IMR-90 (cell line): ENCODE measurements around the gene UBL3. TPM values are rescaled to one million over a fixed set of nuclear protein-coding genes. Genes with fewer than 3 reads are reported as not detected.

Experiments
- ATAC-seq: fragments of 200-7000 bp; cut with Tn5 transposase; 2 replicates; pipeline ENCODE4 v1.9.1; 2020; ENCODE audit warnings: low read depth, mild to moderate bottlenecking, moderate library complexity
- BruUV-seq: library from RNA; stranded (reverse); fragments of 400-500 nt; replicated peaks from 2 replicates; lab custom pipeline; 2021; lab: Mats Ljungman, UMichigan
- CTCF ChIA-PET: fragments of 300-600 bp; formaldehyde crosslinking; extraction: SDS; loops from one replicate; lab custom pipeline; 2021; ENCODE audit warnings: antibody characterized with exemption; lab: Yijun Ruan, JAX
- POLR2A ChIA-PET: fragments of 300-600 bp; sonication (Branson Sonifier 250); formaldehyde crosslinking; loops from one replicate; lab custom pipeline; 2022; ENCODE audit warnings: antibody characterized with exemption; ENCODE audit not compliant: unreplicated experiment; lab: Charles Lee
- DNase-seq: peaks from one replicate; pipeline ENCODE4 v3.0.0; 2013
- H2AFZ ChIP-seq: replicated peaks from 2 replicates; pipeline ENCODE3; 2013; ENCODE audit warnings: low read length, mild to moderate bottlenecking; ENCODE audit not compliant: poor library complexity
- H2AK5ac ChIP-seq: 2 replicates; pipeline ENCODE4 v1.6.1; 2013; ENCODE audit warnings: low read depth, low read length, inconsistent platforms
- H2AK9ac ChIP-seq: replicated peaks from 2 replicates; pipeline ENCODE3; 2013; ENCODE audit warnings: mild to moderate bottlenecking, low read depth, low read length, moderate library complexity; ENCODE audit not compliant: poor library complexity
- H2BK120ac ChIP-seq: 2 replicates; pipeline ENCODE4 v1.6.1; 2013; ENCODE audit warnings: low read depth, low read length, inconsistent platforms
- H2BK15ac ChIP-seq: 3 replicates; pipeline ENCODE4 v1.6.1; 2013; ENCODE audit warnings: low read depth, low read length, inconsistent platforms
- H2BK20ac ChIP-seq: 2 replicates; pipeline ENCODE4 v1.6.1; 2013; ENCODE audit warnings: low read depth, mild to moderate bottlenecking, inconsistent platforms, low read length, moderate library complexity
- H2BK5ac ChIP-seq: 2 replicates; pipeline ENCODE4 v1.6.1; 2013; ENCODE audit warnings: mild to moderate bottlenecking, low read depth, low read length, inconsistent platforms; ENCODE audit not compliant: poor library complexity, severe bottlenecking
- H3K14ac ChIP-seq: replicated peaks from 2 replicates; pipeline ENCODE4 v1.6.1; 2013; ENCODE audit warnings: low read depth, low read length, inconsistent platforms
- H3K18ac ChIP-seq: 2 replicates; pipeline ENCODE4 v1.6.1; 2013; ENCODE audit warnings: low read depth, low read length, control low read depth
- H3K23ac ChIP-seq: 2 replicates; pipeline ENCODE4 v1.6.1; 2013; ENCODE audit warnings: low read depth, low read length, inconsistent platforms
- H3K27ac ChIP-seq: 2 replicates; pipeline ENCODE4 v1.5.1; 2013; ENCODE audit warnings: mild to moderate bottlenecking, control low read depth, low read length; ENCODE audit not compliant: insufficient read depth
- H3K27me3 ChIP-seq: 2 replicates; pipeline ENCODE4 v1.6.1; 2013; ENCODE audit warnings: low read length; ENCODE audit not compliant: control insufficient read depth, insufficient read depth
- H3K36me3 ChIP-seq: 2 replicates; pipeline ENCODE4 v1.6.1; 2013; ENCODE audit warnings: low read length, mixed read lengths; ENCODE audit not compliant: control insufficient read depth, insufficient read depth
- H3K4ac ChIP-seq: 2 replicates; pipeline ENCODE4 v1.6.1; 2013; ENCODE audit warnings: low read depth, low read length, inconsistent platforms
- H3K4me1 ChIP-seq: 2 replicates; pipeline ENCODE4 v1.6.1; 2013; ENCODE audit warnings: low read length, mixed read lengths; ENCODE audit not compliant: control insufficient read depth, insufficient read depth
- H3K4me2 ChIP-seq: 2 replicates; pipeline ENCODE4 v1.6.1; 2013; ENCODE audit warnings: low read depth, mild to moderate bottlenecking, control low read depth, low read length, moderate library complexity
- H3K4me3 ChIP-seq: 2 replicates; pipeline ENCODE4 v1.5.1; 2013; ENCODE audit warnings: low read depth, mild to moderate bottlenecking, control low read depth, low read length, moderate library complexity; ENCODE audit not compliant: insufficient read depth
- H3K56ac ChIP-seq: 2 replicates; pipeline ENCODE4 v1.6.1; 2013; ENCODE audit warnings: low read length, inconsistent platforms; ENCODE audit not compliant: insufficient read depth; ENCODE audit errors: extremely low read depth
- H3K79me1 ChIP-seq, 2 experiments: 2 replicates each; pipeline ENCODE4 v1.6.1; 2013; ENCODE audit warnings: low read length in 2 of 2, inconsistent platforms in 1 of 2, low read depth in 1 of 2
- H3K9ac ChIP-seq: 2 replicates; pipeline ENCODE4 v1.6.1; 2013; ENCODE audit warnings: low read depth, low read length, control low read depth
- H3K9me1 ChIP-seq: 2 replicates; pipeline ENCODE4 v1.6.1; 2013; ENCODE audit warnings: low read length, inconsistent platforms; ENCODE audit not compliant: insufficient read depth
- H3K9me3 ChIP-seq: 2 replicates; pipeline ENCODE4 v1.6.1; 2013; ENCODE audit warnings: low read length; ENCODE audit not compliant: control insufficient read depth, insufficient read depth
- H4K20me1 ChIP-seq: 2 replicates; pipeline ENCODE4 v1.6.1; 2013; ENCODE audit warnings: low read length, inconsistent platforms; ENCODE audit not compliant: insufficient read depth
- H4K5ac ChIP-seq: 2 replicates; pipeline ENCODE4 v1.6.1; 2013; ENCODE audit warnings: mild to moderate bottlenecking, low read depth, low read length, control low read depth
- H4K8ac ChIP-seq, 2 experiments: 2 replicates each; pipeline ENCODE4 v1.6.1; 2013; ENCODE audit warnings: low read depth in 2 of 2, low read length in 2 of 2, control low read depth in 1 of 2, inconsistent platforms in 1 of 2
- H4K91ac ChIP-seq: 2 replicates; pipeline ENCODE4 v1.6.1; 2013; ENCODE audit warnings: low read depth, low read length, inconsistent platforms; ENCODE audit not compliant: insufficient read depth
- BHLHE40 ChIP-seq: fragments of 150-350 bp; IDR thresholded peaks from 2 replicates; pipeline ENCODE4 v1.6.1; 2016; ENCODE audit warnings: mild to moderate bottlenecking, low read depth, low read length
- CHD1 ChIP-seq: IDR thresholded peaks from 2 replicates; pipeline ENCODE4 v1.6.1; 2012; ENCODE audit warnings: low read depth, low read length, improper control_type of control experiment
- ELK1 ChIP-seq: fragments of 150-350 bp; IDR thresholded peaks from 2 replicates; pipeline ENCODE4 v1.6.1; 2016; ENCODE audit warnings: low read depth, mild to moderate bottlenecking, low read length, moderate library complexity, borderline replicate concordance
- FOS ChIP-seq: fragments of 150-350 bp; IDR thresholded peaks from 2 replicates; pipeline ENCODE4 v1.6.1; 2016; ENCODE audit warnings: low read depth, low read length
- MAFK ChIP-seq: IDR thresholded peaks from 2 replicates; pipeline ENCODE4 v1.6.1; 2012; ENCODE audit warnings: low read depth, low read length, improper control_type of control experiment
- MAZ ChIP-seq: IDR thresholded peaks from 2 replicates; pipeline ENCODE4 v1.6.1; 2012; ENCODE audit warnings: low read depth, mild to moderate bottlenecking, low read length, improper control_type of control experiment, moderate library complexity, borderline replicate concordance
- MXI1 ChIP-seq: IDR thresholded peaks from 2 replicates; pipeline ENCODE4 v1.6.1; 2012; ENCODE audit warnings: low read depth, mild to moderate bottlenecking, low read length, moderate library complexity, borderline replicate concordance
- NFE2L2 ChIP-seq: fragments of 150-350 bp; IDR thresholded peaks from 2 replicates; pipeline ENCODE4 v1.6.1; 2016; ENCODE audit warnings: low read depth, mild to moderate bottlenecking, low read length
- RAD21 ChIP-seq: IDR thresholded peaks from 2 replicates; pipeline ENCODE4 v1.6.1; 2012; ENCODE audit warnings: low read length, improper control_type of control experiment
- RFX5 ChIP-seq: IDR thresholded peaks from 2 replicates; pipeline ENCODE4 v1.8.0; 2012; ENCODE audit warnings: low read depth, mild to moderate bottlenecking, low read length, moderate library complexity
- SMC3 ChIP-seq: fragments of 150-350 bp; IDR thresholded peaks from 2 replicates; pipeline ENCODE4 v1.6.1; 2016; ENCODE audit warnings: low read depth, mild to moderate bottlenecking, antibody characterized with exemption, low read length, moderate library complexity
- WGBS, 2 experiments: methylation state at CpG; one replicate each; pipeline versions ENCODE4 v1.1.5 to v1.1.7; 2013; ENCODE audit warnings: missing lambda C conversion rate in 2 of 2; ENCODE audit not compliant: insufficient read length in 1 of 2; ENCODE audit errors: extremely low coverage in 2 of 2; 5-methylcytosine and 5-hydroxymethylcytosine counted together
- dilution Hi-C: fragments of 300-500 bp; cut with HindIII; formaldehyde crosslinking; loops from one replicate; pipeline ENCODE4 v1.14.3; 2018; ENCODE audit warnings: low sequenced_read_pairs; ENCODE audit not compliant: unreplicated experiment
- in situ Hi-C: fragments of 300-500 bp; cut with MboI; formaldehyde crosslinking; loops from 3 replicates; pipeline ENCODE4 v1.14.3; 2019; ENCODE audit warnings: low sequenced_read_pairs, inconsistent platforms, mixed read lengths
- intact Hi-C: fragments of 100-400 bp; cut with micrococcal nuclease; formaldehyde crosslinking; loops from 2 replicates; pipeline ENCODE4 v1.10.0; 2022
- polyA plus RNA-seq, 3 experiments: library from polyadenylated mRNA; depleted of rRNA; stranded (reverse); fragments of >200 nt; gene quantifications; 2 replicates each; pipeline ENCODE4 v1.2.3, GENCODE V29; 2012; ENCODE audit warnings: low replicate concordance in 1 of 3
- total RNA-seq: library from RNA; depleted of rRNA; stranded (reverse); fragments of >200 nt; gene quantifications from 2 replicates; pipeline ENCODE4 v1.2.3, GENCODE V29; 2012

Gene UBL3
- total and polyA plus RNA-seq, 2 of the 4 experiments (the other 2 are of a cell fraction) = 16.0 to 19.9 TPM

GRCh38 chr13:29846475-29847256, 3.8 kb downstream of the UBL3 start:
- H2BK20ac ChIP-seq = no peak overlapping the region
- no peak overlapping the region for H2BK120ac ChIP-seq
- H4K91ac ChIP-seq = no peak overlapping the region
- no peak overlapping the region for H3K14ac ChIP-seq
- WGBS, 2 experiments = no CpG with 5 or more reads among the region's 6 CpGs
- peaks cover 2% of the 10 kb centered on the region; the same call in 1 of the 2 replicates for H3K9me1 ChIP-seq
- no peaks in the 10 kb centered on the region for H3K36me3 ChIP-seq
- ChIA-PET POLR2A (interaction anchor here (0.9 kb wide), 1 partner anchor 77 kb away, joined by 5 read pairs; no protein-coding TSS in a partner anchor), CTCF (interaction anchor here (1.2 to 1.4 kb wide), 4 partner anchors 35 to 268 kb away, joined by 3 to 5 read pairs (median 4); no protein-coding TSS in a partner anchor)
- no peak overlapping the region for H4K8ac ChIP-seq
- no peak for TF ChIP-seq NFE2L2
- TF ChIP-seq RFX5 = no peak
- no peak for TF ChIP-seq MXI1
- no peak for TF ChIP-seq RAD21
- no peak for TF ChIP-seq CHD1
- no peak for TF ChIP-seq SMC3
- no peak for TF ChIP-seq MAFK
- no peak for TF ChIP-seq FOS
- TF ChIP-seq MAZ = no peak
- TF ChIP-seq ELK1 = no peak
- no peak for TF ChIP-seq BHLHE40
- in situ Hi-C loops = loop anchor here (5.0 kb wide), 1 partner anchor 271 kb away; no protein-coding TSS in a partner anchor
- no peak overlapping the region; the same call in 1 of the 2 replicates for H3K9ac ChIP-seq
- intact Hi-C loops = loop anchor here (5.0 to 10.0 kb wide), 2 partner anchors 56 to 198 kb away; no protein-coding TSS in a partner anchor
- H2BK15ac ChIP-seq = no peak overlapping the region
- H3K4ac ChIP-seq = no peak overlapping the region
- H3K4me3 ChIP-seq = peak overlapping the region; percentile 82; the same call in 1 of the 2 replicates
- no peaks in the 10 kb centered on the region for H3K9me3 ChIP-seq
- peaks cover 2% of the 10 kb centered on the region; the same call in 1 of the 2 replicates for H3K4me1 ChIP-seq
- peak overlapping the region; percentile 68; the same call in 1 of the 2 replicates for H3K23ac ChIP-seq
- dilution Hi-C loops = no loop called here
- H3K18ac ChIP-seq = no peak overlapping the region
- H2AFZ ChIP-seq = no peak overlapping the region
- H2BK5ac ChIP-seq = peak overlapping the region; percentile 25
- peaks cover 17% of the 10 kb centered on the region; the same call in 1 of the 2 replicates for H4K20me1 ChIP-seq
- H2AK5ac ChIP-seq = no peak overlapping the region
- peak overlapping the region; percentile 91 for H3K4me2 ChIP-seq
- no peak overlapping the region for H2AK9ac ChIP-seq
- BruUV-seq = no TSS peak
- ATAC-seq (no peak), DNase-seq (no peak)
- H3K56ac ChIP-seq = no peak overlapping the region
- H3K27ac ChIP-seq = no peak overlapping the region
- H3K79me1 ChIP-seq = peaks cover 6 to 35% of the 10 kb centered on the region in 2 experiments; a peak in 3 of 4 replicates
- no peaks in the 10 kb centered on the region for H3K27me3 ChIP-seq
- no peak overlapping the region for H4K5ac ChIP-seq
